BLaER1 (cell line): ENCODE results near the gene GNAT3.

Source experiments
- H3K27ac ChIP-seq: shearing (Covaris generic); formaldehyde crosslinking; 2 replicates; pipeline ENCODE4 v1.8.1; 2022
- H3K27me3 ChIP-seq: shearing (Covaris generic); formaldehyde crosslinking; 2 replicates; pipeline ENCODE4 v1.8.1; 2022
- H3K36me3 ChIP-seq: shearing (Covaris generic); formaldehyde crosslinking; 2 replicates; pipeline ENCODE4 v1.8.1; 2022
- H3K4me1 ChIP-seq: shearing (Covaris generic); formaldehyde crosslinking; 2 replicates; pipeline ENCODE4 v1.8.1; 2022
- H3K4me2 ChIP-seq: shearing (Covaris generic); formaldehyde crosslinking; 2 replicates; pipeline ENCODE4 v1.8.1; 2022
- H3K4me3 ChIP-seq: shearing (Covaris generic); formaldehyde crosslinking; 2 replicates; pipeline ENCODE4 v1.8.1; 2022
- H3K9ac ChIP-seq: shearing (Covaris generic); formaldehyde crosslinking; 2 replicates; pipeline ENCODE4 v1.8.1; 2022
- H3K9me3 ChIP-seq: shearing (Covaris generic); formaldehyde crosslinking; 2 replicates; pipeline ENCODE4 v1.8.1; 2022
- H4K20me1 ChIP-seq: shearing (Covaris generic); formaldehyde crosslinking; 2 replicates; pipeline ENCODE4 v1.8.1; 2022
- Cebpa-rat ChIP-seq: shearing (Covaris generic); IDR thresholded peaks from 2 replicates; pipeline ENCODE4 v1.8.1; 2022

The GNAT3 gene

DNA sequence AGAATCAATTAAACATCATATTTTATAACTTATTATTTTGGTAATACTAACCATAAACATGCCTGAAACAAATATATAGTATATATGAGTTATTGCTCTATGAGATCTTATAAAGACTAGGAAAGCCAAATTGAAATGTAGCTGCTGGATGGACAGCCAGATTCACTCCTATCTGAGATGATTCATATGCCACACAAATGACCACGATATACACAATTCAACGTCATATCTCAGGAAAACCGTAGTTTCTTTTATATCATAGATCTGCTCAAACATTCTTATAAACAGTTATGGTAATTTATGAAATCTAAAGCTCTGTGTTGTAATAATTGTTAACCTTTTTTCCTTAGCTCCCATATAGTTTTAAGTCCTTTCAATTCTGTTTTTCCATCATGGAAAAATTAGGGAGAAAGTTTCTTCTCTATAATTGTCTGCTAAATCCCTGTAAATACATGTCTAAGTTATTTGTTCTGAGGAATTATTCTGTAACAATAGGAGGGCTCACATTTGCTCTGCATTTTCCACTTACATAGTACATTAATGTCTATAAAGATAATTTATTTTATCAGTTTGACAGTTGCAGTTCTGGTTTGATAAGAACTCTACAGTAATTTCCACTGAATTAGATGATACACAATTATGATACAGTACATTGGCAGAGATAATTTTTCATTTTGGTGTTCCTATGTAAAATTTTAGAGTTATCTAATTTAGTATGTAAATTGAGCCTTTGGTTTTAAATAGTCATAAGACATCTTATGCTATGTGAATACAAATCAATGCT lies 42.7 kb downstream of the GNAT3 start:
- H3K4me1 ChIP-seq, result no peaks in the 10 kb centered on the region
- TF ChIP-seq Cebpa-rat, result no peak
- H3K27ac ChIP-seq, result no peak overlapping the region
- H3K27me3 ChIP-seq, result no peaks in the 10 kb centered on the region
- no peaks in the 10 kb centered on the region for H3K9me3 ChIP-seq
- no peak overlapping the region for H3K4me2 ChIP-seq
- H4K20me1 ChIP-seq, result no peaks in the 10 kb centered on the region
- H3K4me3 ChIP-seq, result no peak overlapping the region
- H3K9ac ChIP-seq, result no peak overlapping the region
- H3K36me3 ChIP-seq, result no peaks in the 10 kb centered on the region

DNA sequence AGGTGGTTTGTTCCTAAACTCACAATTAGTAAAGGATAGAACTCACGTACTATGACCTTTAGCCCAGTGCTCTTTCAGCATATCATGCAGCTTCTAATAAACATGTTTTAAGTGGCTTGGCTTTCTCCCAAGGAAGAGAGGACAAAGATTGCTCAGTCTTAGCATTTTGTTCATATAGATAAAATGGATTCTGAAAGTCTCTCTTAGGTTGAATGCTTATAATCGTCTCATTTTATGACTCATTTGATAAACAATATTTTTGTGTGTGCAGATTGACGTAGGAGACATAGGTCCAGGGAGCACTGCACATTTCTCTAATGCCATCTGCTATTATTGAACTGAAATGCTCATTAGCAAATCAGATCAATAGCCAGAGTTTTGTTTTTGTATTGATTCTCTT lies 44.8 kb downstream of the GNAT3 start:
- Histone ChIP-seq H3K4me2 (no peak overlapping the region), H3K27ac (no peak overlapping the region), H3K4me1 (no peaks in the 10 kb centered on the region), H3K4me3 (no peak overlapping the region), H3K9ac (no peak overlapping the region), H3K9me3 (no peaks in the 10 kb centered on the region), H4K20me1 (no peaks in the 10 kb centered on the region), H3K27me3 (no peaks in the 10 kb centered on the region), H3K36me3 (no peaks in the 10 kb centered on the region)
- no peak for TF ChIP-seq Cebpa-rat

DNA sequence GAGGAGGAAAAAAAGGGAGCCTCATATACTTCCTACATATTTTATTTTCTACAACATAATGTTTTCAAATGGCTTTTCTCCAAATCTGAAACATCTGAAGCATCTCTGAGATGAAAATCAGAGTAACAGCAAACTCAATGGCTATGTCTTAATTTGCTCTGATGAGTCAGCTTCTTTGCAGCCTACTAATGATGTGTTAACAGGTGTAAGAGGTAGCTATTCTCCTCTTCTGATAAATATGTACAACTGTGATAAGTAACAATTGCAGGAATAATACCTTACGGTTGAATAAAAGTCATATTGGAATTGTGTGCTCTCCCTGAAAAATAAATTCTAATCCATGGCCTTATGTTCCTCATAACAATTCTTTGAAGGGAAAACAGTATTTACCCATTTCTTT lies 45.2 kb downstream of the GNAT3 start:
- Histone ChIP-seq H3K4me3 (no peak overlapping the region), H3K4me2 (no peak overlapping the region), H3K27ac (no peak overlapping the region), H4K20me1 (no peaks in the 10 kb centered on the region), H3K4me1 (no peaks in the 10 kb centered on the region), H3K27me3 (no peaks in the 10 kb centered on the region), H3K9ac (no peak overlapping the region), H3K36me3 (no peaks in the 10 kb centered on the region), H3K9me3 (no peaks in the 10 kb centered on the region)
- TF ChIP-seq Cebpa-rat, result no peak

DNA sequence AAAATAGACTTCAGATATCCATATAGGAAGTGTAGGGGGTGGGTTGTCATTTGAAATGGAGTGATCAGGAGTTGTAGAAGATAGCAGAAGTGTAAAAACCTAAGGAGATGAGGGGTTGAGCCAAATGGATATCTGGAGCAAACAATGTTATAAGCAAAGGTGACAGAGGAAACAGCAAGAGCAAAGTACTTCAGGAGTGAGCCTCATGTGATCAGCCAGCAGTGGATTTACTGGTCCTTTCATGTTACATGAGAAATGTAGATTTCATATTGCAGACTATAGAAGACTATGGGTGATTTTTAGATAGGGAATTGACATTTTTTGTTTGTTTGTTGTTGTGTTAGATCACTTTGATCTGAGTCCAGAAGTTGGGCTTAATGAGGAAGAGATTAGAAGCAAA lies 47.7 kb downstream of the GNAT3 start:
- no peaks in the 10 kb centered on the region for H3K4me1 ChIP-seq
- no peak overlapping the region for H3K27ac ChIP-seq
- H3K9me3 ChIP-seq, result no peaks in the 10 kb centered on the region
- H3K4me3 ChIP-seq, result no peak overlapping the region
- no peaks in the 10 kb centered on the region for H4K20me1 ChIP-seq
- H3K36me3 ChIP-seq, result no peaks in the 10 kb centered on the region
- H3K9ac ChIP-seq, result no peak overlapping the region
- TF ChIP-seq Cebpa-rat, result no peak
- H3K27me3 ChIP-seq, result no peaks in the 10 kb centered on the region
- no peak overlapping the region for H3K4me2 ChIP-seq

DNA sequence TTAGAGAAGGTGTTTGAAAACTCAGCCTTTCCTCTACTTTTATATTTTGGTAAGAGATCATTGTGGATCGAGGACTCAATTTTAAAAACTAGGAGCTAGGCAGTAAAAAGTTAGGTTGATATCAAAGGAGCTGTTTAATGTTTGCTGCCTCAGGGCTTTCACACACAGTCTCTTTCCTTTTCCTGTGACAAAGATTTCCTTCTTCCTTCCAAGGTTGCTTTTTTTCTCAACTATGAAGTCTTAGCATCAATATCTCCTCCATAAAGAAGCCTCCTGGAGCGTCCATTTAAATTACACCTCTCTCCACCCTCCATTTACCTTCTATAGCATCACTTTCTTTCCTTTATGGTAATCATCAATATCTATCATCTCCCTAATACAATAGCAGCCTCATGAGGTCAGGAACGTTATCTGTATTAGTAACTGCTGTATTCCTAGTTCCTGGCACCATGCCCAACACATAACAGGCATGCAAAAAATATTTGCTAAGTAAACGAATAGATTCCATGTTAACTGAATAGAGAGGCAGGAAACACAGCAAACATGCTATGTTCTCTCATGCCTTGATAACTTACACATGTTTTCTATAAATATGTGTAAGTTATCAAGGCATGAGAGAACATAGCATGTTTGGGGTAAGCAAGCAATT lies 48.5 kb downstream of the GNAT3 start:
- Histone ChIP-seq H3K9me3 (no peaks in the 10 kb centered on the region), H3K4me3 (no peak overlapping the region), H3K9ac (no peak overlapping the region), H3K27ac (no peak overlapping the region), H4K20me1 (no peaks in the 10 kb centered on the region), H3K36me3 (no peaks in the 10 kb centered on the region), H3K4me2 (no peak overlapping the region), H3K4me1 (no peaks in the 10 kb centered on the region), H3K27me3 (no peaks in the 10 kb centered on the region)
- no peak for TF ChIP-seq Cebpa-rat

DNA sequence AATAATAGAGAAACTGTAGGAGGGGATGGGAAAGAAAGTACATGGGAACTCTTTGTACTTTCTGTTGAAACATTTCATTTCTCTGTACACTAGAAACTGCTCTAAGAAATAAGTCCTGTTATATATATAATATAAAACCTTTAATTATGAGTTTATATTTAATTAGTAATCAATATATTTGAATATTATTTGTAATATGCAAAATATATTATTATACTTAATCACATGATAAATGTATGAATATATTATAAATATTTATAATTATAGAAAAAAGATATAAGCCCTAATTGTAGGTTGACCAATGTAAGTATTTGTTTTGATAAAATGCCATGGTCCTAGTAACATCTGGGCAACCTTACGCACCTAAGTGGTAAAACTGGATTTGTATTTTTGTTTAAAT lies 51.0 kb downstream of the GNAT3 start:
- no peaks in the 10 kb centered on the region for H4K20me1 ChIP-seq
- no peak overlapping the region for H3K4me2 ChIP-seq
- no peaks in the 10 kb centered on the region for H3K4me1 ChIP-seq
- no peak overlapping the region for H3K27ac ChIP-seq
- H3K9ac ChIP-seq, result no peak overlapping the region
- no peak for TF ChIP-seq Cebpa-rat
- H3K4me3 ChIP-seq, result no peak overlapping the region
- no peaks in the 10 kb centered on the region for H3K36me3 ChIP-seq
- H3K9me3 ChIP-seq, result no peaks in the 10 kb centered on the region
- no peaks in the 10 kb centered on the region for H3K27me3 ChIP-seq

DNA sequence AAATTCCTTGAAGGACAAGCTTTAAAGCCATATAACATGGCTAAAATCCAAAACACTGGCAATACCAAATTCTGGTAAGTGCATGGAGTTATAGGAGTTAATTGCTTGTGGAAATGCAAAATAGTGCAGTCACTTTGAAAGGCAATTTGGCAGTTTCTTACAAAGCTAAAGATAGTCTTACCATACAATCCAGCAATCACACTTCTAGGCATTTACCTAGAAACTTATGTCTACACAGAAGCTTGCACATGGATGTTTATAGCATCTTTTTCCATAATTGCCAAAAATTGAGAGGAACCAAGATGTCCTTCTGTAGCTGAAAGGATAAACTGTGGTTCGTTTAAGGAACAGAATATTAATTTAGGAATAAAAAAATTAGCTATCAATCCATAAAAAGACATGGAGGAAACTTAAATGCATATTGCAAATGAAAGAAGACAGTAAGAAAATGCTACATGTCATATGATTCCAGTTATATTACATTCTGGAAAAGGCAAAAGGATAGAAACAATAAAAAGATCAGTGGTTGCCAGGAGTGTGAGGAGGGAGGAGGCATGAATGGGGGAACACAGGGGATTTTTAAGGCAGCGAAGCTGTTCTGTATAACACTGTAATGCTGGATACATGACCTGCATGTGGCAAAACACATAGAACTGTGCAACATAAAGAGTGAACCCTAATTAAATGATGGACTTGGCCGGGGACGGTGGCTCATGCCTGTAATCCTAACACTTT lies 51.9 kb downstream of the GNAT3 start:
- no peak for TF ChIP-seq Cebpa-rat
- Histone ChIP-seq H3K27ac (no peak overlapping the region), H3K4me2 (no peak overlapping the region), H3K4me1 (no peaks in the 10 kb centered on the region), H3K36me3 (no peaks in the 10 kb centered on the region), H3K9ac (no peak overlapping the region), H3K9me3 (no peaks in the 10 kb centered on the region), H3K4me3 (no peak overlapping the region), H3K27me3 (no peaks in the 10 kb centered on the region), H4K20me1 (no peaks in the 10 kb centered on the region)

DNA sequence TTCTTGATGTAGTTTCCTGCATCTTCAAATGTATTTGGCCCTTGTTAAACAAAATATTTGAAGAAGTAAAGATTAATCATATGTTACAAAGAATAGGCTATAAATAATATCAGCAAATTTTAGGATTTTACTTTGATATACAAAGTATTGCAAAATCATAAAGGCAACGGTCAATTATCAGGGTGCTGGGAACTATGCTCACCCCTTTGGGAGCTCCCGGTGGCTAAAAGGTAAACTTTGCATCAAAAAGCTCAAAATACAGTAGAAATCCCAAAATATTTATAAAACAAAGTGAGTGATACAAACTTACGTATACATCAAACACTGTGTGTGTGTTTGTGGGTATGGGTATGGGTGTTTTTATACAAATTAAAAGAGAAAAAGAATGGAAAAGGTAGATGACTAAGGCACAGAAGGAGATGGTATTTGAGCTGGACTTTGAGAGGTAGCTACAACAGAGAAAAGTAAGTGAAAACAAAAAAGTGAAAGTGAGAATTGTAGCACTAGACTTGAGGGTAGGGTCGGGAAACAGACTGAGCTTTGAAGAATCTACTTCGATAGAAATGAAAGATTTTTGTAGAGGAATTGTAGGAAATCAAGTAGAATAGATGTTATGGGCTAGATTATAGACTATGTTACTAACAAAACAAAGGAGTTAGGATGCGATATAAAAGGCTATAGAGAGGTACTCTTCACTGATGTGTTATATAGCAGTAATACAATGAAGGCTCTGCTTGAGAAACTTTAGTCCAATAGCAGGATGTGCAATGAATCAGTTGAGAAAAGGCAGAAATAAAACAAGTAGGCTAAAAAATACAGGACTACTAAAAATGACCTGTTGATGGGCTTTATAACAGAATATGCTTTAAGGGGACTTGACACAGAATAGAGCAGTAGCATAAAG lies 52.8 kb downstream of the GNAT3 start:
- Histone ChIP-seq H3K9ac (no peak overlapping the region), H3K27ac (no peak overlapping the region), H3K9me3 (no peaks in the 10 kb centered on the region), H3K27me3 (no peaks in the 10 kb centered on the region), H4K20me1 (no peaks in the 10 kb centered on the region), H3K4me3 (no peak overlapping the region), H3K4me1 (no peaks in the 10 kb centered on the region), H3K4me2 (no peak overlapping the region), H3K36me3 (no peaks in the 10 kb centered on the region)
- no peak for TF ChIP-seq Cebpa-rat

DNA sequence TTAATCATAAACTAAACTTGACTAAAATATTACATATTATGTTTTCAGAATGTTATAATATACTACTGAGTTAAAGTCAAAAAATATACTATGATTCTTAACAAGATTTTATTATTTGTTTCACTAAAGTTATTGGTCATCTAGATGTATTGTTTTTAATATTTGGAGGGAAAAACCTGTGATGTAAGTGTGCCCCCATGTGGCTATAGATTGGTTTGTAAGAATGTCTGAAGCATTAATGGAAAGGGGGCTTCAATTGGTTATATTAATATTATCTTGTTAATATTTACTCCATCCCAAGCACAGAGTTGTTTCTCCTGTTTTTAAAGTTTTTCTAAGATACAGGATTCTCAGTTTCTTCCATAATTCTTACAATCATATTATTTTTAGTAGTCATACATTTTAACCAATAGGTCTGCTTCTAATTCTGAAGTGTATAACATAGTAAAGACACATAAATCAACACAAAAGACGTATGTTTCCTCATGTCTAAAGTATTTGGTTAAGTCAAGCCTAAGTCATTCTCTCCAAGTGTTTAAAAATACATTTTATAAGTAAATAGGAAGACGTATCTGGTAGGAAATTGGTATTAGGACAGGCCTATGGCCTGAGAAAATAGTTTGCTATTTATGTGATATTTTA lies 58.0 kb downstream of the GNAT3 start:
- no peaks in the 10 kb centered on the region for H4K20me1 ChIP-seq
- H3K27ac ChIP-seq, result no peak overlapping the region
- no peak for TF ChIP-seq Cebpa-rat
- H3K36me3 ChIP-seq, result no peaks in the 10 kb centered on the region
- no peak overlapping the region for H3K4me2 ChIP-seq
- no peaks in the 10 kb centered on the region for H3K9me3 ChIP-seq
- no peaks in the 10 kb centered on the region for H3K4me1 ChIP-seq
- no peaks in the 10 kb centered on the region for H3K27me3 ChIP-seq
- no peak overlapping the region for H3K4me3 ChIP-seq
- no peak overlapping the region for H3K9ac ChIP-seq
